Measurements from ENCODE around the gene SLC25A31. TPM values are rescaled to one million over a fixed set of nuclear protein-coding genes. Genes with fewer than 3 reads are reported as not detected.

The SLC25A31 gene
- not detected in 3 replicates for total RNA-seq

DNA sequence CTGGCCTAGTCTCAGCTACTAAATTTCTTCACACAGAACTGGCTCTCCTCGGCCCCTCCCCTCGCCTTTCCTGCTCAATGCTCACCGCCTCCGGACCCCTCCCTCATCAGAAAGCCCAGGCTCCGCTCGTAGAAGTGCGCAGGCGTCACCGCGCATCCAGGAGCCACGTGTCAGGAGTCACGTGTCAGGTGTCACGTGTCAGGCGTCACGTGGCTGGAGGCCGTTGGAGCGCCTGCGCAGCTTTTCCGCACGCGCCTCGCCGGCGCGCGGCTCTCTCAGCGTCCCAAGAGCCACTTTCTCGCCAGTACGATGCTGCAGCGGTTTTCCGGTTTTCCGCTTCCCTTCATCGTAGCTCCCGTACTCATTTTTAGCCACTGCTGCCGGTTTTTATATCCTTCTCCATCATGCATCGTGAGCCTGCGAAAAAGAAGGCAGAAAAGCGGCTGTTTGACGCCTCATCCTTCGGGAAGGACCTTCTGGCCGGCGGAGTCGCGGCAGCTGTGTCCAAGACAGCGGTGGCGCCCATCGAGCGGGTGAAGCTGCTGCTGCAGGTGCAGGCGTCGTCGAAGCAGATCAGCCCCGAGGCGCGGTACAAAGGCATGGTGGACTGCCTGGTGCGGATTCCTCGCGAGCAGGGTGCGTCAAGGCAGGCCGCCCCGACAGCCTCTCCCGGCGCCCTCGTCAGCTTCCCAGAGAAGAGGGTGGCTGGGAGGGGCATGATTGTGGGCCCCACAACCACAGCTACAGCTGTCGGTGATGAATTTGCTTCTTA lies at the start of gene SLC25A31:
Gene SLC25A31, plus strand, starts transcription at position 259 of the 772 bp plus-strand sequence. Its CDS starts 146 bp downstream, at position 405.
- TF ChIP-seq CTCF (IDR thresholded peaks at IDR 0.05; ENCODE audit: unreplicated experiment), result no peak
- Mint-ChIP-seq H3K27me3 (ENCODE audit: low read depth) (no peaks in the 10 kb centered on the region), H3K27ac (no peak within 1 kb of the TSS), H3K4me3 (no peak within 1 kb of the TSS), H3K9me3 (no peaks in the 10 kb centered on the region), H3K4me1 (peaks cover 4% of the 10 kb centered on the region), H3K36me3 (no peaks in the 10 kb centered on the region)
- no peak for DNase-seq (ENCODE audit: low spot score in 2 of 2, unreplicated experiment in 2 of 2)

DNA sequence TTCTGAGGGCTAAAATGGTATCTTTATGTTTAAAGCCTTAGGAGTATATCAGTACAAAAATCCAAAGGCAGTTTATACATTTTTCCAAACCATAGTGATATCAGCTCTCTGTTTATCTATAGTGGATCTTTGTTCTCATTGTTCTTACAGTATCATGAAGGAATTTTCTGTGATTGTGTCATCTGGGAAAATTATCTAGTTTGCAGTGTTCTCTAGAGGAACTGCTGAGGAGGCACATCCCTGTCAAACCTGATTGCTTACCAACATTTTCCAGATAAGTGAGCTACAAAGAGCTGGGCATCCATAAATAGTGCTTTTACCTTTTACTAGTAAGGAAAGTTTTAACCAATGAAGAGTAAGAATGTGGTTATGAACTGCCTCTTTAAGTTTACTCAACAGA lies 44.9 kb upstream of the SLC25A31 start:
- TF ChIP-seq CTCF (IDR thresholded peaks at IDR 0.05; ENCODE audit: unreplicated experiment), result no peak
- no peaks in the 10 kb centered on the region for H3K4me1 Mint-ChIP-seq
- no peaks in the 10 kb centered on the region for H3K27me3 Mint-ChIP-seq (ENCODE audit: low read depth)
- H3K9me3 Mint-ChIP-seq, result no peaks in the 10 kb centered on the region
- peaks cover 19% of the 10 kb centered on the region for H3K36me3 Mint-ChIP-seq
- H3K4me3 Mint-ChIP-seq, result no peak overlapping the region
- DNase-seq (ENCODE audit: low spot score in 2 of 2, unreplicated experiment in 2 of 2), result no peak
- H3K27ac Mint-ChIP-seq, result no peak overlapping the region

DNA sequence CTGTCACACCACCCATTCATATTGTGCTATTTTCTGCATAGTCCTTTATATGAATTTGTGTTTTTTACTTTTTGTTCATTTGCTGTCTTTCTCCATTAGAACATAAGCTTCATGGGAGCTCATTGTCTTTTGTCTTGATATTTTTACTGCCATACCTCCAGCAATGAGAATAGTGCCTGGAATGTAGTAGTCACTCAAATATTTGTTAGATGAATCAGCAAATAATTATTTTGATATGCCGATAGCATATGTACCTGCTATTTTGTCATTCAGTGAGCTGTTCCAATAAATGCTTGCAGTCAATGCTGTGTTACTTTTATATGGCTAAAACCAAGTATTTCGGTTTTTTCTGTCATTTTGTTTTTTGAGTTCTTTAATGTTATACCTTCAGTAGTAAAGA lies 43.5 kb upstream of the SLC25A31 start:
- H3K4me1 Mint-ChIP-seq, result no peaks in the 10 kb centered on the region
- no peak overlapping the region for H3K27ac Mint-ChIP-seq
- DNase-seq (ENCODE audit: low spot score in 2 of 2, unreplicated experiment in 2 of 2), result no peak
- no peak overlapping the region for H3K4me3 Mint-ChIP-seq
- H3K27me3 Mint-ChIP-seq (ENCODE audit: low read depth), result no peaks in the 10 kb centered on the region
- peaks cover 3% of the 10 kb centered on the region for H3K9me3 Mint-ChIP-seq
- no peak for TF ChIP-seq CTCF (IDR thresholded peaks at IDR 0.05; ENCODE audit: unreplicated experiment)
- peaks cover 30% of the 10 kb centered on the region for H3K36me3 Mint-ChIP-seq

DNA sequence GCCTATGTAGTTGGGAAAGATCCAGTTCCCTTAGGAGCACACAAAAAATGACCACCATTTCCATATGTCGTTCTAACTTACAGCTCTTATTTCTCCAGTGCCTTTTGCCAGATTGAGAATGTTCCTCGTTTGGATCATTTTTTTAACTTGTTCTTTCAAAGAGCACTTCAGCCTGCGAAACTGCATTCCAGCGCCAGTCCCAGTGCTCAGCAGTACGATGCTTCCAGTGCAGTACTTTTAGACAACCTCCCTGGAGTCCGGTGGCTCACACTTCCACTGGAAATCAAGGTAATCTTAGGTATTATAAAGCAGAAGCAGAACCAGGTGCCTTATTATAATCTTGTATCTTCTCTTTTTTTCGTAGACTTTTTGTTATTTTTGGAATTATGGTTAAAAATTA lies 42.6 kb upstream of the SLC25A31 start:
- Mint-ChIP-seq H3K9me3 (peaks cover 10% of the 10 kb centered on the region), H3K4me1 (no peaks in the 10 kb centered on the region), H3K36me3 (peaks cover 39% of the 10 kb centered on the region), H3K4me3 (no peak overlapping the region), H3K27me3 (ENCODE audit: low read depth) (no peaks in the 10 kb centered on the region), H3K27ac (no peak overlapping the region)
- no peak for DNase-seq (ENCODE audit: low spot score in 2 of 2, unreplicated experiment in 2 of 2)
- TF ChIP-seq CTCF (IDR thresholded peaks at IDR 0.05; ENCODE audit: unreplicated experiment), result no peak

DNA sequence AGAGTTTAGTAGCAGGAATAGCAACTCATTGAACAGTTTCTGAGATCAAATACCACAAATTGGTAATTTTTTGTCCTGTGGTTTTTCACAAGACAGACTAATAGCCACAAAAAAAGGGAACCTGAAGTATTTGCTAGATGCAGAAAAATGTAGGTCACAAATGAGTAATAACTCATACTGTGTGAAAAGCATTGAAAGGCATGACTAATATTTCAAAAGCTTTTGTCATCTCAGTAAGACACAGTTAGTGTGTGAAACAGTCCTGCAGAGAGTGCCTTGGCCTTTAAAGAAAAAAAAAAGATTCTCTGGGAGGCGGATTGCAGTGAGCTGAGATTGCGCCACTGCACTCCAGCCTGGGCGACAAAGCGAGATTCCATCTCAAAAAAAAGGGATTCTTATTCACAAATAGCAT lies 31.4 kb upstream of the SLC25A31 start:
- Mint-ChIP-seq H3K27ac (no peak overlapping the region), H3K9me3 (peaks cover 28% of the 10 kb centered on the region), H3K27me3 (ENCODE audit: low read depth) (no peaks in the 10 kb centered on the region), H3K4me1 (peaks cover 2% of the 10 kb centered on the region), H3K4me3 (no peak overlapping the region), H3K36me3 (peaks cover 19% of the 10 kb centered on the region)
- TF ChIP-seq CTCF (IDR thresholded peaks at IDR 0.05; ENCODE audit: unreplicated experiment), result no peak
- DNase-seq (ENCODE audit: low spot score in 2 of 2, unreplicated experiment in 2 of 2), result no peak
